HepG2 (cell line): ENCODE measurements around the gene NFKBIA. TPM values are rescaled to one million over a fixed set of nuclear protein-coding genes. Genes with fewer than 3 reads are reported as not detected.

Experiments used
- ATAC-seq: fragments of 200-7000 bp; cut with Tn5 transposase; 3 replicates; pipeline ENCODE4 v1.9.1; 2020; ENCODE audit warnings: mild to moderate bottlenecking, moderate library complexity
- BruUV-seq: library from RNA; stranded (reverse); fragments of 400-500 nt; replicated peaks from 2 replicates; lab custom pipeline; 2021; lab: Mats Ljungman, UMichigan
- CTCF ChIA-PET: fragments of 300-600 bp; formaldehyde crosslinking; extraction: SDS; loops from one replicate; lab custom pipeline; 2021; ENCODE audit warnings: low total read pairs, inconsistent platforms, low intra/inter-chr PET ratio; lab: Yijun Ruan, JAX
- POLR2A ChIA-PET: fragments of 350-600 bp; sonication (Branson Sonifier 250); formaldehyde crosslinking; loops from one replicate; lab custom pipeline; 2020; ENCODE audit warnings: antibody characterized with exemption, inconsistent platforms; lab: Yijun Ruan, JAX
- DNase-seq: peaks from one replicate; pipeline ENCODE4 v3.0.0-alpha.2; 2015; ENCODE audit warnings: low spot score
- FAIRE-seq: peaks from 3 replicates; lab custom pipeline; 2011; peaks lifted over from hg19 to GRCh38; lab: Jason Lieb, UNC
- H2AFZ ChIP-seq: one replicate; pipeline ENCODE4 v1.6.1; 2011; ENCODE audit warnings: low read length, inconsistent platforms
- H3K27ac ChIP-seq: fragments of 300-600 bp; 3 replicates; pipeline ENCODE4 v1.8.0; 2011; ENCODE audit warnings: mixed run types, mild to moderate bottlenecking, mixed read lengths, low read length, inconsistent platforms; ENCODE audit not compliant: insufficient read depth; ENCODE audit errors: extremely low read length
- H3K27me3 ChIP-seq, 2 experiments: fragments of 200-600 bp in 1 of 2; 2 replicates in 1 of 2; 3 replicates in 1 of 2; pipeline versions ENCODE4 v1.6.0 to v1.8.0; 2011; ENCODE audit warnings: low read length in 2 of 2, mild to moderate bottlenecking in 2 of 2, moderate library complexity in 2 of 2, inconsistent platforms in 1 of 2; ENCODE audit not compliant: insufficient read depth in 2 of 2, control insufficient read depth in 1 of 2
- H3K36me3 ChIP-seq, 2 experiments: fragments of 200-600 bp in 1 of 2; replicated peaks in 1 of 2; 2 replicates in 1 of 2; 3 replicates in 1 of 2; pipeline versions ENCODE4 v1.5.1 to v1.8.0; 2011; ENCODE audit warnings: low read length in 2 of 2, inconsistent platforms in 1 of 2; ENCODE audit not compliant: insufficient read depth in 2 of 2, control insufficient read depth in 1 of 2
- H3K4me1 ChIP-seq: 2 replicates; pipeline ENCODE4 v1.5.1; 2012; ENCODE audit warnings: low read length, inconsistent platforms; ENCODE audit not compliant: insufficient read depth
- H3K4me2 ChIP-seq: 2 replicates; pipeline ENCODE4 v1.6.0; 2011; ENCODE audit warnings: low read depth, low read length, inconsistent platforms
- H3K4me3 ChIP-seq, 3 experiments: fragments of 200-600 bp in 1 of 3; sonication (generic), shearing (Covaris generic) in 1 of 3; replicated peaks in 1 of 3; 2 replicates each; pipeline ENCODE4 v1.5.1; 2011 to 2016; ENCODE audit warnings: low read length in 3 of 3, inconsistent platforms in 2 of 3, low read depth in 2 of 3, mild to moderate bottlenecking in 2 of 3, control low read depth in 1 of 3, mixed read lengths in 1 of 3; ENCODE audit not compliant: insufficient read depth in 1 of 3
- H3K79me2 ChIP-seq: one replicate; pipeline ENCODE4 v1.6.1; 2011; ENCODE audit warnings: low read length, inconsistent platforms; ENCODE audit not compliant: insufficient read depth
- H3K9ac ChIP-seq: 2 replicates; pipeline ENCODE4 v1.6.0; 2011; ENCODE audit warnings: mild to moderate bottlenecking, low read depth, low read length, inconsistent platforms; ENCODE audit not compliant: insufficient read depth
- H3K9me3 ChIP-seq: 2 replicates; pipeline ENCODE4 v1.5.1; 2012; ENCODE audit warnings: mild to moderate bottlenecking, low read length
- H4K20me1 ChIP-seq: 2 replicates; pipeline ENCODE4 v1.6.0; 2011; ENCODE audit warnings: inconsistent platforms, mild to moderate bottlenecking, low read length, moderate library complexity; ENCODE audit not compliant: insufficient read depth
- FOXK2 ChIP-seq: fragments of 450-650 bp; IDR thresholded peaks from 2 replicates; pipeline ENCODE4 v1.6.1; 2016
- KDM2A ChIP-seq: sonication (generic); formaldehyde crosslinking; IDR thresholded peaks from 2 replicates; pipeline ENCODE4 v1.4.0; 2020; ENCODE audit warnings: low read depth, missing genetic modification reagents, borderline replicate concordance
- MAFF ChIP-seq: IDR thresholded peaks from 2 replicates; pipeline ENCODE4 v1.6.1; 2011; ENCODE audit warnings: low read depth, low read length, improper control_type of control experiment
- MAFK ChIP-seq, 2 experiments: IDR thresholded peaks in 1 of 2; conservative IDR thresholded peaks in 1 of 2; 2 replicates each; pipeline ENCODE4 v1.6.1; 2011; ENCODE audit warnings: improper control_type of control experiment in 2 of 2, low read length in 2 of 2
- RAD51 ChIP-seq: fragments of 450-650 bp; IDR thresholded peaks from 2 replicates; pipeline ENCODE4 v1.6.1; 2016; ENCODE audit warnings: borderline replicate concordance
- TEAD2 ChIP-seq: sonication (generic); formaldehyde crosslinking; IDR thresholded peaks from 2 replicates; pipeline ENCODE4 v1.9.0; 2021; ENCODE audit warnings: missing genetic modification reagents
- THAP11 ChIP-seq: IDR thresholded peaks from 2 replicates; pipeline ENCODE4 v1.6.1; 2016; ENCODE audit warnings: missing biosample characterization, missing genetic modification reagents
- ZBTB7A ChIP-seq: sonication (generic); formaldehyde crosslinking; IDR thresholded peaks from 2 replicates; pipeline ENCODE4 v1.8.0; 2022; ENCODE audit warnings: mild to moderate bottlenecking, missing genetic modification reagents
- ZFAT ChIP-seq: sonication (generic); formaldehyde crosslinking; conservative IDR thresholded peaks from 2 replicates; pipeline ENCODE4 v1.8.1; 2023; ENCODE audit warnings: missing genetic modification reagents, inconsistent platforms
- ZNF232 ChIP-seq: sonication (generic); formaldehyde crosslinking; IDR thresholded peaks from 2 replicates; pipeline ENCODE4 v1.4.0; 2020; ENCODE audit warnings: missing genetic modification reagents, borderline replicate concordance
- ZNF253 ChIP-seq: sonication (generic); formaldehyde crosslinking; IDR thresholded peaks from 2 replicates; pipeline ENCODE4 v1.8.0; 2022; ENCODE audit warnings: mild to moderate bottlenecking, missing genetic modification reagents, borderline replicate concordance
- ZNF598 ChIP-seq: sonication (generic); formaldehyde crosslinking; IDR thresholded peaks from 2 replicates; pipeline ENCODE4 v1.5.1; 2020; ENCODE audit warnings: mild to moderate bottlenecking, missing genetic modification reagents, borderline replicate concordance
- ZSCAN12 ChIP-seq: sonication (generic); formaldehyde crosslinking; IDR thresholded peaks from 2 replicates; pipeline ENCODE4 v1.9.0; 2021; ENCODE audit warnings: mild to moderate bottlenecking, missing genetic modification reagents
- WGBS: methylation state at CpG from one replicate; pipeline ENCODE4 v1.1.6; 2017; ENCODE audit warnings: low lambda C conversion rate; 5-methylcytosine and 5-hydroxymethylcytosine counted together
- in situ Hi-C: cut with HindIII; loops from 2 replicates; pipeline ENCODE4 v1.10.0; 2017; ENCODE audit warnings: low pct_unique_long_range_greater_than_20kb; ENCODE audit not compliant: extremely low pct_ligation_motif_present
- intact Hi-C: fragments of 100-400 bp; cut with micrococcal nuclease; formaldehyde crosslinking; loops from one replicate; pipeline ENCODE4 v1.10.0; 2022; ENCODE audit not compliant: unreplicated experiment
- polyA plus RNA-seq, 8 experiments: library from polyadenylated mRNA; depleted of rRNA in 3 of 8; stranded (reverse) in 7 of 8; unstranded in 1 of 8; fragments of >200 nt; fragmentation: Illumina TruSeq in 4 of 8; extraction: Trizol in 4 of 8; gene quantifications; 2 replicates each; pipeline versions ENCODE4 v1.2.1 to v1.2.3, GENCODE V29; 2011 to 2016; ENCODE audit warnings: low read depth in 4 of 8, missing spikeins in 1 of 8, mixed read lengths in 1 of 8; ENCODE audit not compliant: insufficient read depth in 1 of 8
- total RNA-seq, 5 experiments: library from RNA; depleted of rRNA; stranded (reverse); fragments of >200 nt; fragmentation: Illumina TruSeq; extraction: Trizol; gene quantifications; 2 replicates each; pipeline ENCODE4 v1.2.3, GENCODE V29; 2016; ENCODE audit warnings: low read depth in 1 of 5
- TF ChIP-seq, protein P1 (sequence below): sonication (generic); formaldehyde crosslinking; IDR thresholded peaks from 2 replicates; pipeline ENCODE4 v1.4.0; 2020; ENCODE audit warnings: low read depth, missing genetic modification reagents
- TF ChIP-seq, protein P2 (sequence below): IDR thresholded peaks from 2 replicates; pipeline ENCODE4 v1.6.1; 2016; ENCODE audit warnings: mild to moderate bottlenecking
- TF ChIP-seq, protein P3 (sequence below): fragments of 450-650 bp; IDR thresholded peaks from 2 replicates; pipeline ENCODE4 v1.6.1; 2016
- TF ChIP-seq, protein P4 (sequence below), 2 experiments: sonication (generic) in 1 of 2; formaldehyde crosslinking in 1 of 2; IDR thresholded peaks; 2 replicates each; pipeline versions ENCODE4 v1.4.0 to v1.6.1; 2018 to 2020; ENCODE audit warnings: missing genetic modification reagents in 2 of 2, borderline replicate concordance in 1 of 2, low read depth in 1 of 2, mild to moderate bottlenecking in 1 of 2, missing biosample characterization in 1 of 2

The NFKBIA gene
- total and polyA plus RNA-seq, 2 of the 13 experiments (the other 11 are each of a cell fraction or from before 2014, with no cell fraction given) = 197 to 319 TPM

DNA sequence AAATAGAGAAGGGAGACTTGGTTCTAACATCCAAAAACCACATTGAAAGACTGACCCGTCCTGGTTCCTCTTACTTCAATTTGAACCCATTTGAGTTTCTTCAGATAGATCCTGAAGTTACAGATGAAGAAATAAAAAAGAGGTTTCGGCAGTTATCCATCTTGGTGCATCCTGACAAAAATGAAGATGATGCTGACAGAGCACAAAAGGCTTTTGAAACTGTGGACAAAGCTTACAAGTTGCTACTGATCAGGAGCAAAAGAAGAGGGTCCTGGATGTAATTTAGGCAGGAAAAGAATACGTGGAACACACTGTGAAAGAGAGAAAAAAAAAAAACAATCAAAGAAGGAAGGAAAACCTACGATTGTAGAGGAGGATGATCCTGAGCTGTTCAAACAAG is 25.4 kb upstream of the NFKBIA start:
- Histone ChIP-seq H3K4me3 (peak overlapping the region; percentile 18 to 53 (median 37)), H3K27ac (no peak overlapping the region), H3K9me3 (no peaks in the 10 kb centered on the region), H3K4me2 (peak overlapping the region; percentile 83), H3K4me1 (peaks cover 14% of the 10 kb centered on the region), H3K79me2 (no peaks in the 10 kb centered on the region), H3K9ac (peak overlapping the region; percentile 32; the same call in 1 of the 2 replicates), H3K36me3 (no peaks in the 10 kb centered on the region), H4K20me1 (no peaks in the 10 kb centered on the region), H2AFZ (peak overlapping the region; percentile 94), H3K27me3 (no peaks in the 10 kb centered on the region; a peak in 1 of 5 replicates)
- in situ Hi-C loops (loop anchor here (5.0 kb wide), 1 partner anchor 257 kb away; no protein-coding TSS in a partner anchor), intact Hi-C loops (no loop called here)
- POLR2A ChIA-PET = no interaction called here
- no peak; the same call in 1 of the 3 replicates for ATAC-seq
- FAIRE-seq = no peak
- no peak for DNase-seq
- CTCF ChIA-PET = no interaction called here
- no TSS peak for BruUV-seq
- 10% methylated on average over 4 of the region's 4 CpGs for WGBS
- TF ChIP-seq ZBTB7A (CRISPR knock-in tag) = no peak
- TF ChIP-seq RAD51 = peak; percentile 11; the same call in 1 of the 2 replicates
- TF ChIP-seq, protein P1, sequence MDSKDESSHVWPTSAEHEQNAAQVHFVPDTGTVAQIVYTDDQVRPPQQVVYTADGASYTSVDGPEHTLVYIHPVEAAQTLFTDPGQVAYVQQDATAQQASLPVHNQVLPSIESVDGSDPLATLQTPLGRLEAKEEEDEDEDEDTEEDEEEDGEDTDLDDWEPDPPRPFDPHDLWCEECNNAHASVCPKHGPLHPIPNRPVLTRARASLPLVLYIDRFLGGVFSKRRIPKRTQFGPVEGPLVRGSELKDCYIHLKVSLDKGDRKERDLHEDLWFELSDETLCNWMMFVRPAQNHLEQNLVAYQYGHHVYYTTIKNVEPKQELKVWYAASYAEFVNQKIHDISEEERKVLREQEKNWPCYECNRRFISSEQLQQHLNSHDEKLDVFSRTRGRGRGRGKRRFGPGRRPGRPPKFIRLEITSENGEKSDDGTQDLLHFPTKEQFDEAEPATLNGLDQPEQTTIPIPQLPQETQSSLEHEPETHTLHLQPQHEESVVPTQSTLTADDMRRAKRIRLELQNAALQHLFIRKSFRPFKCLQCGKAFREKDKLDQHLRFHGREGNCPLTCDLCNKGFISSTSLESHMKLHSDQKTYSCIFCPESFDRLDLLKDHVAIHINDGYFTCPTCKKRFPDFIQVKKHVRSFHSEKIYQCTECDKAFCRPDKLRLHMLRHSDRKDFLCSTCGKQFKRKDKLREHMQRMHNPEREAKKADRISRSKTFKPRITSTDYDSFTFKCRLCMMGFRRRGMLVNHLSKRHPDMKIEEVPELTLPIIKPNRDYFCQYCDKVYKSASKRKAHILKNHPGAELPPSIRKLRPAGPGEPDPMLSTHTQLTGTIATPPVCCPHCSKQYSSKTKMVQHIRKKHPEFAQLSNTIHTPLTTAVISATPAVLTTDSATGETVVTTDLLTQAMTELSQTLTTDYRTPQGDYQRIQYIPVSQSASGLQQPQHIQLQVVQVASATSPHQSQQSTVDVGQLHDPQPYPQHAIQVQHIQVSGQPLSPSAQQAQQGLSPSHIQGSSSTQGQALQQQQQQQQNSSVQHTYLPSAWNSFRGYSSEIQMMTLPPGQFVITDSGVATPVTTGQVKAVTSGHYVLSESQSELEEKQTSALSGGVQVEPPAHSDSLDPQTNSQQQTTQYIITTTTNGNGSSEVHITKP (CRISPR knock-in tag) = no peak
- no peak for TF ChIP-seq ZNF253 (CRISPR knock-in tag)
- TF ChIP-seq, protein P2, sequence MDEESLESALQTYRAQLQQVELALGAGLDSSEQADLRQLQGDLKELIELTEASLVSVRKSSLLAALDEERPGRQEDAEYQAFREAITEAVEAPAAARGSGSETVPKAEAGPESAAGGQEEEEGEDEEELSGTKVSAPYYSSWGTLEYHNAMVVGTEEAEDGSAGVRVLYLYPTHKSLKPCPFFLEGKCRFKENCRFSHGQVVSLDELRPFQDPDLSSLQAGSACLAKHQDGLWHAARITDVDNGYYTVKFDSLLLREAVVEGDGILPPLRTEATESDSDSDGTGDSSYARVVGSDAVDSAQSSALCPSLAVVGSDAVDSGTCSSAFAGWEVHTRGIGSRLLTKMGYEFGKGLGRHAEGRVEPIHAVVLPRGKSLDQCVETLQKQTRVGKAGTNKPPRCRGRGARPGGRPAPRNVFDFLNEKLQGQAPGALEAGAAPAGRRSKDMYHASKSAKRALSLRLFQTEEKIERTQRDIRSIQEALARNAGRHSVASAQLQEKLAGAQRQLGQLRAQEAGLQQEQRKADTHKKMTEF (CRISPR knock-in tag) = 0 out of 2 replicates have a peak, but pooled peaks have one; percentile 7
- TF ChIP-seq KDM2A (CRISPR knock-in tag) = no peak
- no peak for TF ChIP-seq THAP11 (CRISPR knock-in tag)
- 0 out of 2 replicates have a peak, but pooled peaks have one; percentile 47 for TF ChIP-seq FOXK2
- TF ChIP-seq ZFAT (CRISPR knock-in tag) = no peak
- TF ChIP-seq, protein P3, sequence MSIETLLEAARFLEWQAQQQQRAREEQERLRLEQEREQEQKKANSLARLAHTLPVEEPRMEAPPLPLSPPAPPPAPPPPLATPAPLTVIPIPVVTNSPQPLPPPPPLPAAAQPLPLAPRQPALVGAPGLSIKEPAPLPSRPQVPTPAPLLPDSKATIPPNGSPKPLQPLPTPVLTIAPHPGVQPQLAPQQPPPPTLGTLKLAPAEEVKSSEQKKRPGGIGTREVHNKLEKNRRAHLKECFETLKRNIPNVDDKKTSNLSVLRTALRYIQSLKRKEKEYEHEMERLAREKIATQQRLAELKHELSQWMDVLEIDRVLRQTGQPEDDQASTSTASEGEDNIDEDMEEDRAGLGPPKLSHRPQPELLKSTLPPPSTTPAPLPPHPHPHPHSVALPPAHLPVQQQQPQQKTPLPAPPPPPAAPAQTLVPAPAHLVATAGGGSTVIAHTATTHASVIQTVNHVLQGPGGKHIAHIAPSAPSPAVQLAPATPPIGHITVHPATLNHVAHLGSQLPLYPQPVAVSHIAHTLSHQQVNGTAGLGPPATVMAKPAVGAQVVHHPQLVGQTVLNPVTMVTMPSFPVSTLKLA = 0 out of 2 replicates have a peak, but pooled peaks have one; percentile 20
- TF ChIP-seq TEAD2 = no peak
- peak; percentile 70 for TF ChIP-seq MAFF
- TF ChIP-seq ZNF598 (CRISPR knock-in tag) = no peak
- TF ChIP-seq MAFK (conservative IDR thresholded peaks at IDR 0.05 in 1 of 2, IDR thresholded peaks at IDR 0.05 in 1 of 2; ENCODE audit: low read length in 2 of 2) = peak; percentile 68 to 77
- TF ChIP-seq, protein P4, sequence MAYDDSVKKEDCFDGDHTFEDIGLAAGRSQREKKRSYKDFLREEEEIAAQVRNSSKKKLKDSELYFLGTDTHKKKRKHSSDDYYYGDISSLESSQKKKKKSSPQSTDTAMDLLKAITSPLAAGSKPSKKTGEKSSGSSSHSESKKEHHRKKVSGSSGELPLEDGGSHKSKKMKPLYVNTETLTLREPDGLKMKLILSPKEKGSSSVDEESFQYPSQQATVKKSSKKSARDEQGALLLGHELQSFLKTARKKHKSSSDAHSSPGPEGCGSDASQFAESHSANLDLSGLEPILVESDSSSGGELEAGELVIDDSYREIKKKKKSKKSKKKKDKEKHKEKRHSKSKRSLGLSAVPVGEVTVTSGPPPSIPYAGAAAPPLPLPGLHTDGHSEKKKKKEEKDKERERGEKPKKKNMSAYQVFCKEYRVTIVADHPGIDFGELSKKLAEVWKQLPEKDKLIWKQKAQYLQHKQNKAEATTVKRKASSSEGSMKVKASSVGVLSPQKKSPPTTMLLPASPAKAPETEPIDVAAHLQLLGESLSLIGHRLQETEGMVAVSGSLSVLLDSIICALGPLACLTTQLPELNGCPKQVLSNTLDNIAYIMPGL (CRISPR knock-in tag; IDR thresholded peaks at IDR 0.05; ENCODE audit: borderline replicate concordance in 1 of 2, low read depth in 1 of 2) = 0 out of 4 replicates have a peak, but pooled peaks of 1 of the 2 experiments have one; percentile 1
- TF ChIP-seq ZNF232 (CRISPR knock-in tag) = no peak
- TF ChIP-seq ZSCAN12 (CRISPR knock-in tag) = no peak
